H1 (cell line): Measurements from ENCODE around the gene SEZ6L. TPM values are rescaled to one million over a fixed set of nuclear protein-coding genes. Genes with fewer than 3 reads are reported as not detected.
A peak's percentile ranks its signal among the peaks of the same experiment; 100 is the strongest.

Experiments used
- CTCF ChIA-PET: fragments of 300-600 bp; sonication (Branson Sonifier 250); formaldehyde crosslinking; loops from one replicate; lab custom pipeline; 2021; ENCODE audit not compliant: partially characterized antibody; lab: Charles Lee
- POLR2A ChIA-PET: fragments of 300-600 bp; sonication (Branson Sonifier 250); formaldehyde crosslinking; loops from one replicate; lab custom pipeline; 2021; ENCODE audit warnings: inconsistent platforms; ENCODE audit not compliant: partially characterized antibody; lab: Charles Lee
- DNase-seq, 2 experiments: peaks; one replicate each; pipeline versions ENCODE4 v3.0.0 to v3.0.0-alpha.2; 2010 to 2022; ENCODE audit warnings: low spot score in 2 of 2, low read depth in 1 of 2, mixed read lengths in 1 of 2
- FAIRE-seq: peaks from 2 replicates; lab custom pipeline; 2011; peaks lifted over from hg19 to GRCh38; lab: Jason Lieb, UNC
- H2AFZ ChIP-seq: 2 replicates; pipeline ENCODE4 v1.8.1; 2012; ENCODE audit warnings: low read length, inconsistent platforms
- H2AK5ac ChIP-seq: 2 replicates; pipeline ENCODE4 v1.6.1; 2013; ENCODE audit warnings: low read depth, low read length
- H2BK120ac ChIP-seq: replicated peaks from 2 replicates; pipeline ENCODE3; 2013; ENCODE audit warnings: low read depth, low read length, inconsistent platforms
- H2BK12ac ChIP-seq: 2 replicates; pipeline ENCODE4 v1.6.1; 2013; ENCODE audit warnings: low read depth, low read length
- H2BK15ac ChIP-seq: 2 replicates; pipeline ENCODE4 v1.6.1; 2013; ENCODE audit warnings: low read length
- H2BK20ac ChIP-seq: 2 replicates; pipeline ENCODE4 v1.6.1; 2013; ENCODE audit warnings: low read length
- H2BK5ac ChIP-seq: 2 replicates; pipeline ENCODE4 v1.6.1; 2013; ENCODE audit warnings: low read depth, low read length
- H3K14ac ChIP-seq: 2 replicates; pipeline ENCODE4 v1.6.1; 2013; ENCODE audit warnings: inconsistent platforms; ENCODE audit not compliant: insufficient read length
- H3K18ac ChIP-seq: 2 replicates; pipeline ENCODE4 v1.6.1; 2013; ENCODE audit warnings: low read length; ENCODE audit errors: extremely low read depth
- H3K23ac ChIP-seq: 2 replicates; pipeline ENCODE4 v1.6.1; 2013; ENCODE audit warnings: inconsistent platforms; ENCODE audit not compliant: insufficient read length
- H3K23me2 ChIP-seq: 2 replicates; pipeline ENCODE4 v1.6.1; 2013; ENCODE audit warnings: low read depth, low read length
- H3K27ac ChIP-seq: 2 replicates; pipeline ENCODE4 v1.6.1; 2011; ENCODE audit warnings: low read depth, low read length, inconsistent platforms
- H3K27me3 ChIP-seq, 4 experiments: replicated peaks in 1 of 4; 1 replicate in 1 of 4; 2 replicates in 3 of 4; pipeline versions ENCODE4 v1.6.1 to v1.8.1; 2011 to 2013; ENCODE audit warnings: low read length in 3 of 4, mild to moderate bottlenecking in 3 of 4, inconsistent platforms in 2 of 4, mixed read lengths in 2 of 4, moderate library complexity in 1 of 4; ENCODE audit not compliant: control insufficient read depth in 3 of 4, insufficient read depth in 3 of 4; ENCODE audit errors: extremely low read depth in 1 of 4
- H3K36me3 ChIP-seq, 4 experiments: 2 replicates each; pipeline versions ENCODE4 v1.6.1 to v1.8.1; 2011 to 2013; ENCODE audit warnings: mild to moderate bottlenecking in 4 of 4, low read length in 3 of 4, moderate library complexity in 2 of 4, control low read depth in 1 of 4, inconsistent platforms in 1 of 4; ENCODE audit not compliant: insufficient read depth in 4 of 4, control insufficient read depth in 2 of 4
- H3K4ac ChIP-seq: replicated peaks from 2 replicates; pipeline ENCODE3; 2013; ENCODE audit warnings: low read length, low read depth, mixed read lengths, inconsistent platforms; ENCODE audit not compliant: insufficient read length
- H3K4me1 ChIP-seq, 4 experiments: replicated peaks in 1 of 4; 1 replicate in 1 of 4; 2 replicates in 3 of 4; pipeline versions ENCODE4 v1.6.1 to v1.8.1; 2011 to 2013; ENCODE audit warnings: low read length in 3 of 4, inconsistent platforms in 2 of 4, mixed read lengths in 1 of 4; ENCODE audit not compliant: insufficient read depth in 4 of 4, control insufficient read depth in 3 of 4
- H3K4me2 ChIP-seq, 2 experiments: 2 replicates each; pipeline versions ENCODE4 v1.6.1 to v1.8.1; 2011 to 2013; ENCODE audit warnings: low read depth in 2 of 2, low read length in 2 of 2, control low read depth in 1 of 2, inconsistent platforms in 1 of 2, mild to moderate bottlenecking in 1 of 2; ENCODE audit not compliant: insufficient read depth in 1 of 2
- H3K4me3 ChIP-seq, 4 experiments: fragments of 200-600, 300-600 bp in 1 of 4; sonication (generic), shearing (Covaris generic), sonication (Bioruptor Twin) in 1 of 4; 2 replicates each; pipeline versions ENCODE4 v1.5.1 to v1.8.1; 2011 to 2016; ENCODE audit warnings: low read length in 4 of 4, low read depth in 3 of 4, control low read depth in 2 of 4, inconsistent platforms in 2 of 4, mild to moderate bottlenecking in 2 of 4, mixed read lengths in 1 of 4, moderate library complexity in 1 of 4; ENCODE audit not compliant: insufficient read depth in 2 of 4; ENCODE audit errors: extremely low read depth in 1 of 4
- H3K56ac ChIP-seq: replicated peaks from 2 replicates; pipeline ENCODE3; 2013; ENCODE audit warnings: low read depth, mild to moderate bottlenecking, mixed read lengths, low read length, inconsistent platforms; ENCODE audit not compliant: insufficient read length
- H3K79me1 ChIP-seq: 2 replicates; pipeline ENCODE4 v1.6.1; 2013; ENCODE audit warnings: low read depth, low read length, control low read depth
- H3K79me2 ChIP-seq, 2 experiments: 2 replicates each; pipeline versions ENCODE4 v1.6.1 to v1.8.1; 2012 to 2013; ENCODE audit warnings: low read length in 2 of 2, mild to moderate bottlenecking in 2 of 2, inconsistent platforms in 1 of 2; ENCODE audit not compliant: insufficient read depth in 2 of 2, control insufficient read depth in 1 of 2
- H3K9ac ChIP-seq, 4 experiments: replicated peaks in 1 of 4; 1 replicate in 1 of 4; 2 replicates in 3 of 4; pipeline versions ENCODE4 v1.6.1 to v1.8.1; 2011 to 2013; ENCODE audit warnings: low read depth in 3 of 4, low read length in 3 of 4, control low read depth in 2 of 4, mild to moderate bottlenecking in 2 of 4, moderate library complexity in 2 of 4, inconsistent platforms in 1 of 4; ENCODE audit errors: extremely low read depth in 1 of 4
- H3K9me3 ChIP-seq, 2 experiments: 2 replicates each; pipeline versions ENCODE4 v1.6.1 to v1.8.1; 2012 to 2013; ENCODE audit warnings: mild to moderate bottlenecking in 2 of 2, moderate library complexity in 2 of 2, control low read depth in 1 of 2, inconsistent platforms in 1 of 2, low read depth in 1 of 2, low read length in 1 of 2, mixed read lengths in 1 of 2; ENCODE audit not compliant: insufficient read depth in 2 of 2
- H4K20me1 ChIP-seq, 2 experiments: replicated peaks in 1 of 2; 2 replicates each; pipeline versions ENCODE3 to v1.8.1; 2011 to 2013; ENCODE audit warnings: inconsistent platforms in 2 of 2, low read length in 2 of 2, mild to moderate bottlenecking in 1 of 2; ENCODE audit not compliant: insufficient read depth in 2 of 2, control insufficient read depth in 1 of 2
- H4K5ac ChIP-seq: 2 replicates; pipeline ENCODE4 v1.6.1; 2013; ENCODE audit warnings: low read length, low read depth, mixed read lengths, inconsistent platforms; ENCODE audit not compliant: insufficient read length
- H4K8ac ChIP-seq: 2 replicates; pipeline ENCODE4 v1.8.0; 2013; ENCODE audit warnings: mild to moderate bottlenecking, moderate library complexity, low read length, inconsistent platforms; ENCODE audit not compliant: insufficient read depth; ENCODE audit errors: extremely low read depth
- H4K91ac ChIP-seq: replicated peaks from 2 replicates; pipeline ENCODE3; 2013; ENCODE audit warnings: low read length, mixed read lengths, inconsistent platforms; ENCODE audit not compliant: insufficient read length
- KDM1A ChIP-seq: fragments of 200-600, 300-600 bp; sonication (generic); IDR thresholded peaks from 2 replicates; pipeline ENCODE4 v1.7.1; 2016; ENCODE audit warnings: mild to moderate bottlenecking, low read length, borderline replicate concordance
- WGBS, 2 experiments: shearing (Covaris generic) in 1 of 2; methylation state at CpG; one replicate each; pipeline versions ENCODE4 v1.1.6 to v1.1.7; 2013 to 2015; ENCODE audit warnings: low lambda C conversion rate in 2 of 2, mixed read lengths in 2 of 2, inconsistent platforms in 1 of 2, low coverage in 1 of 2, missing lambda C conversion rate in 1 of 2; ENCODE audit not compliant: insufficient replicate concordance in 2 of 2, insufficient coverage in 1 of 2, insufficient read length in 1 of 2; ENCODE audit errors: extremely low coverage in 1 of 2, missing lambda C conversion rate in 1 of 2; 5-methylcytosine and 5-hydroxymethylcytosine counted together
- polyA plus RNA-seq, 7 experiments: library from polyadenylated mRNA; depleted of rRNA in 3 of 7; stranded (reverse) in 5 of 7; unstranded in 2 of 7; fragments of >200 nt in 5 of 7; fragments of 200-250 nt in 2 of 7; gene quantifications; 1 replicate in 5 of 7; 2 replicates in 1 of 7; 4 replicates in 1 of 7; pipeline versions ENCODE4 v1.2.1 to v1.2.3, GENCODE V29; 2011 to 2013; ENCODE audit warnings: missing spikeins in 2 of 7, mixed read lengths in 2 of 7
- total RNA-seq: library from RNA; stranded (reverse); fragmentation: NEBNext Ultra II Directional; extraction: Animal tissue kit (Norgen Biotek cat#: 25700); gene quantifications from 2 replicates; pipeline ENCODE4 v1.2.1, GENCODE V29; 2021
- TF ChIP-seq, protein P1 (sequence below), 3 experiments: IDR thresholded peaks; 1 replicate in 2 of 3; 2 replicates in 1 of 3; pipeline versions ENCODE4 v1.5.1 to v1.6.1; 2011; ENCODE audit warnings: low read length in 3 of 3, mild to moderate bottlenecking in 3 of 3, inconsistent platforms in 2 of 3, low read depth in 1 of 3, moderate library complexity in 1 of 3; ENCODE audit not compliant: insufficient read depth in 1 of 3; ENCODE audit errors: control extremely low read depth in 1 of 3

Gene SEZ6L
- total and polyA plus RNA-seq, 2 of the 8 experiments (the other 6 are each of a cell fraction or from before 2014, with no cell fraction given): 0.06 to 0.33 TPM

DNA sequence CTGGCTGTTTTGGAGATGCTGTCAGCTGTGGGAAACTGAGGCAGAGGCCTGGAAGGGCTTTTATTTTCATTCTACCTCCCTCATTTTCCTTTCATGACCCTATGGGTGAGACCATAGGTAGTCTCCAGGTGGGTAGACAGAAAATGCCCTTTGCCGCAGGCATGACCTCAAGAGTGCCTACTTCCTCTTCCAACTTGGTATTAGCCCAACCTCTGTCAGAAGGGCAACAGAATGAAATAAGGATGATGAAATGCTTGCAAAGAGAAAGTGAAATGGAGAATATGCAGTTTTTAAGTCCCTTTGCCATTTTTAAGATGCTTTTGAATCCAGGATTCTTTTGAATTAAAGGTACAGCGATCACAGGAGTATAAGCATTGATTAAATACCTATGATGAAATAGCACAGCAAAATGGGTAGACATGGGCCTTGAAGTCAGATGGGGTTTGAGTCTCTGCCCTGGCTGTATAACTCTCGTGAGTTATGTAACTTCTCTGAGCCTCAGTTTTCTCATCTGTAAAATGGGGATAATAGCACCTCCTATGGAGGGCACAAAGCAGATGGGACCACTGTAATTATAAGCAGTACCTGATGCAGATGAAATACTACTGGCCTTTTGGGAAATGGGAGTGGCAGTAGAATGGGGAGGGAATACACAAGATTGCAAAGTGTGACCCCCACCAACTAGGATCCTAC lies 263.5 kb downstream of the SEZ6L start:
- H2BK5ac ChIP-seq: no peak overlapping the region
- no peak overlapping the region for H3K4me2 ChIP-seq
- no peak overlapping the region for H4K8ac ChIP-seq
- peaks cover 0 to 10% of the 10 kb centered on the region in 2 experiments for H4K20me1 ChIP-seq
- H3K18ac ChIP-seq: no peak overlapping the region
- H2BK12ac ChIP-seq: no peak overlapping the region
- no peaks in the 10 kb centered on the region; a peak in 1 of 4 replicates for H3K79me2 ChIP-seq
- H3K23ac ChIP-seq: no peak overlapping the region
- H3K9ac ChIP-seq: no peak overlapping the region
- WGBS, 2 experiments: 88% methylated on average over 3 of the region's 3 CpGs; no CpG with 5 or more reads in 1 of the 2 experiments
- DNase-seq: no peak
- H2AFZ ChIP-seq: no peak overlapping the region
- H3K14ac ChIP-seq: no peak overlapping the region
- H3K27ac ChIP-seq: no peak overlapping the region
- H2AK5ac ChIP-seq: no peak overlapping the region
- H3K36me3 ChIP-seq: peaks cover 0 to 7% (median 4%) of the 10 kb centered on the region in 4 experiments; a peak in 4 of 8 replicates
- H3K9me3 ChIP-seq: no peaks in the 10 kb centered on the region
- no peak overlapping the region for H2BK120ac ChIP-seq
- no peak for FAIRE-seq
- H4K91ac ChIP-seq: no peak overlapping the region
- no peak overlapping the region for H2BK15ac ChIP-seq
- H4K5ac ChIP-seq: no peak overlapping the region
- no peak overlapping the region for H3K4me3 ChIP-seq
- no peak overlapping the region for H3K56ac ChIP-seq
- H3K23me2 ChIP-seq: peaks cover 14% of the 10 kb centered on the region
- ChIA-PET POLR2A (no interaction called here), CTCF (no interaction called here)
- H3K27me3 ChIP-seq: peaks cover 0 to 6% (median 5%) of the 10 kb centered on the region in 4 experiments; a peak in 4 of 7 replicates
- H3K4ac ChIP-seq: no peak overlapping the region
- peak; percentile 71; the same call in 1 of the 2 replicates for TF ChIP-seq KDM1A
- TF ChIP-seq, protein P1, sequence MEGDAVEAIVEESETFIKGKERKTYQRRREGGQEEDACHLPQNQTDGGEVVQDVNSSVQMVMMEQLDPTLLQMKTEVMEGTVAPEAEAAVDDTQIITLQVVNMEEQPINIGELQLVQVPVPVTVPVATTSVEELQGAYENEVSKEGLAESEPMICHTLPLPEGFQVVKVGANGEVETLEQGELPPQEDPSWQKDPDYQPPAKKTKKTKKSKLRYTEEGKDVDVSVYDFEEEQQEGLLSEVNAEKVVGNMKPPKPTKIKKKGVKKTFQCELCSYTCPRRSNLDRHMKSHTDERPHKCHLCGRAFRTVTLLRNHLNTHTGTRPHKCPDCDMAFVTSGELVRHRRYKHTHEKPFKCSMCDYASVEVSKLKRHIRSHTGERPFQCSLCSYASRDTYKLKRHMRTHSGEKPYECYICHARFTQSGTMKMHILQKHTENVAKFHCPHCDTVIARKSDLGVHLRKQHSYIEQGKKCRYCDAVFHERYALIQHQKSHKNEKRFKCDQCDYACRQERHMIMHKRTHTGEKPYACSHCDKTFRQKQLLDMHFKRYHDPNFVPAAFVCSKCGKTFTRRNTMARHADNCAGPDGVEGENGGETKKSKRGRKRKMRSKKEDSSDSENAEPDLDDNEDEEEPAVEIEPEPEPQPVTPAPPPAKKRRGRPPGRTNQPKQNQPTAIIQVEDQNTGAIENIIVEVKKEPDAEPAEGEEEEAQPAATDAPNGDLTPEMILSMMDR (IDR thresholded peaks at IDR 0.05; ENCODE audit: control extremely low read depth in 1 of 3, insufficient read depth in 1 of 3, low read depth in 1 of 3, low read length in 3 of 3): no peak
- H3K79me1 ChIP-seq: peaks cover 8% of the 10 kb centered on the region
- peaks cover 0 to 8% (median 2%) of the 10 kb centered on the region in 4 experiments; a peak in 4 of 7 replicates for H3K4me1 ChIP-seq
- H2BK20ac ChIP-seq: no peak overlapping the region
